ENCODE data around the gene TOR1B.
A peak's percentile ranks its signal among the peaks of the same experiment; 100 is the strongest.

TOR1B gene

GRCh38 chr9:129811967-129812363, 9.0 kb downstream of the TOR1B start:
- H3K27ac ChIP-seq = no peak overlapping the region
- DNase-seq (ENCODE audit: low read depth, low spot score) = no peak

- DNase-seq (ENCODE audit: low read depth, low spot score) = no peak
- H3K27ac ChIP-seq = no peak overlapping the region
These were observed 9.4 kb downstream of the TOR1B start for GRCh38 chr9:129812385-129812784.

GRCh38 chr9:129813661-129814060, 10.7 kb downstream of the TOR1B start:
- DNase-seq (ENCODE audit: low read depth, low spot score) = no peak
- no peak overlapping the region for H3K27ac ChIP-seq

- no peak for DNase-seq (ENCODE audit: low read depth, low spot score)
- no peak overlapping the region for H3K27ac ChIP-seq
These were observed 11.6 kb downstream of the TOR1B start for GRCh38 chr9:129814432-129815223.

GRCh38 chr9:129815278-129815677, 12.3 kb downstream of the TOR1B start:
- DNase-seq (ENCODE audit: low read depth, low spot score) = no peak

GRCh38 chr9:129816501-129817435, 13.8 kb downstream of the TOR1B start:
- no peak for DNase-seq (ENCODE audit: low read depth, low spot score)
- no peak overlapping the region for H3K27ac ChIP-seq

More at GRCh38 chr9:129815278-129815677, 12.3 kb downstream of the TOR1B start:
- H3K27ac ChIP-seq = no peak overlapping the region

GRCh38 chr9:129822898-129823541, 20.0 kb downstream of the TOR1B start:
- no peak for DNase-seq (ENCODE audit: low read depth, low spot score)
- H3K27ac ChIP-seq = peak overlapping the region; percentile 58

GRCh38 chr9:129823542-129823934, 20.6 kb downstream of the TOR1B start:
- H3K27ac ChIP-seq = peak overlapping the region; percentile 58

GRCh38 chr9:129823935-129824601, 21.1 kb downstream of the TOR1B start, which contains the start of gene TOR1A:
TOR1A (minus strand) TSS chr9:129824136; CDS start chr9:129824085, 51 bp downstream.
- peak within 1 kb of the TSS; percentile 58 for H3K27ac ChIP-seq
- peak; percentile 76 for DNase-seq (ENCODE audit: low read depth, low spot score)

More at GRCh38 chr9:129823542-129823934, 20.6 kb downstream of the TOR1B start:
- no peak for DNase-seq (ENCODE audit: low read depth, low spot score)

- no peak for DNase-seq (ENCODE audit: low read depth, low spot score)
- no peak overlapping the region for H3K27ac ChIP-seq
These were observed 23.4 kb downstream of the TOR1B start for GRCh38 chr9:129826344-129826743.

- DNase-seq (ENCODE audit: low read depth, low spot score) = no peak
- H3K27ac ChIP-seq = no peak overlapping the region
These were observed 23.8 kb downstream of the TOR1B start for GRCh38 chr9:129826759-129827158.

- DNase-seq (ENCODE audit: low read depth, low spot score) = no peak
- H3K27ac ChIP-seq = no peak overlapping the region
These were observed 25.1 kb downstream of the TOR1B start for GRCh38 chr9:129828051-129828450.

- H3K27ac ChIP-seq = no peak overlapping the region
- no peak for DNase-seq (ENCODE audit: low read depth, low spot score)
These were observed 26.0 kb downstream of the TOR1B start for GRCh38 chr9:129828969-129829368.

- DNase-seq (ENCODE audit: low read depth, low spot score) = no peak
- H3K27ac ChIP-seq = no peak overlapping the region
These were observed 30.0 kb downstream of the TOR1B start for GRCh38 chr9:129832982-129833381.

- no peak for DNase-seq (ENCODE audit: low read depth, low spot score)
- peak overlapping the region; percentile 41 for H3K27ac ChIP-seq
These were observed 31.6 kb downstream of the TOR1B start for GRCh38 chr9:129834489-129835127.

- DNase-seq (ENCODE audit: low read depth, low spot score) = peak; percentile 65
- H3K27ac ChIP-seq = peak within 1 kb of the TSS; percentile 41
These were observed 32.3 kb downstream of the TOR1B start, which contains the start of the genes C9orf78 and USP20 for GRCh38 chr9:129835128-129835859. C9orf78 (minus strand) TSS chr9:129835275; CDS start chr9:129835221, 54 bp downstream. USP20 (plus strand) TSS chr9:129835458; CDS start chr9:129852556, 17,098 bp downstream.

- no peak for DNase-seq (ENCODE audit: low read depth, low spot score)
These were observed 32.9 kb downstream of the TOR1B start for GRCh38 chr9:129835860-129836223.

GRCh38 chr9:129836311-129837007, 33.5 kb downstream of the TOR1B start:
- DNase-seq (ENCODE audit: low read depth, low spot score) = no peak
- H3K27ac ChIP-seq = no peak overlapping the region

More at GRCh38 chr9:129835860-129836223, 32.9 kb downstream of the TOR1B start:
- peak overlapping the region; percentile 41 for H3K27ac ChIP-seq

Data from epithelial cell of prostate (primary cell).